ENCODE data around the gene ALX4.

DNA sequence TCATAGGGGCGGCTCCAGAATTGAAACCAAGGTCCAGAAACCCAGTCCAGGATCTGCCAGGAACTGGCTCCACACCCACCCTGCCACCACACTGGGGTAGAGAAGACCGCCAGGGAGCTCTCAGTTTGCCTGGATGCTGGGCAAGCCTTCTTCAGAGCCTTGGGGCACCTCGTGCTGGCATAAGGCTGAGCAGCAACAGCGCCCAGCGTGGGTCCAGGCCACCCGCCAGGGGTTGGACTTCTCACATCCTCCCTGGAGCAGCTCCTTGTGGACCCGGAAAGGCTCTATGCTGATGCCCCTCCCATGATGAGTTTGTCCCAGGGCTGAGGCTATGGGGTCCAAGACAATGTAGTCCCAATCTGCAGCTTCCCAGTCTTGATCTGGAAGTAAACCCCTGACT, 29.7 kb downstream of the ALX4 start:
- TF ChIP-seq CTCF (IDR thresholded peaks at IDR 0.05; ENCODE audit: low read depth, low read length) = no peak
- no peak for TF ChIP-seq EZH2phosphoT487 (IDR thresholded peaks at IDR 0.05; ENCODE audit: low read depth)
